IMR-90 (cell line): ENCODE results near the gene OR52B4. TPM values are rescaled to one million over a fixed set of nuclear protein-coding genes. Genes with fewer than 3 reads are reported as not detected.

Experiments used
- ATAC-seq: fragments of 200-7000 bp; cut with Tn5 transposase; 2 replicates; pipeline ENCODE4 v1.9.1; 2020; ENCODE audit warnings: low read depth, mild to moderate bottlenecking, moderate library complexity
- BruUV-seq: library from RNA; stranded (reverse); fragments of 400-500 nt; replicated peaks from 2 replicates; lab custom pipeline; 2021; lab: Mats Ljungman, UMichigan
- CTCF ChIA-PET: fragments of 300-600 bp; formaldehyde crosslinking; extraction: SDS; loops from one replicate; lab custom pipeline; 2021; ENCODE audit warnings: antibody characterized with exemption; lab: Yijun Ruan, JAX
- POLR2A ChIA-PET: fragments of 300-600 bp; sonication (Branson Sonifier 250); formaldehyde crosslinking; loops from one replicate; lab custom pipeline; 2022; ENCODE audit warnings: antibody characterized with exemption; ENCODE audit not compliant: unreplicated experiment; lab: Charles Lee
- DNase-seq: peaks from one replicate; pipeline ENCODE4 v3.0.0; 2013
- H2AFZ ChIP-seq: replicated peaks from 2 replicates; pipeline ENCODE3; 2013; ENCODE audit warnings: low read length, mild to moderate bottlenecking; ENCODE audit not compliant: poor library complexity
- H2AK5ac ChIP-seq: 2 replicates; pipeline ENCODE4 v1.6.1; 2013; ENCODE audit warnings: low read depth, low read length, inconsistent platforms
- H2AK9ac ChIP-seq: replicated peaks from 2 replicates; pipeline ENCODE3; 2013; ENCODE audit warnings: mild to moderate bottlenecking, low read depth, low read length, moderate library complexity; ENCODE audit not compliant: poor library complexity
- H2BK120ac ChIP-seq: 2 replicates; pipeline ENCODE4 v1.6.1; 2013; ENCODE audit warnings: low read depth, low read length, inconsistent platforms
- H2BK15ac ChIP-seq: 3 replicates; pipeline ENCODE4 v1.6.1; 2013; ENCODE audit warnings: low read depth, low read length, inconsistent platforms
- H2BK20ac ChIP-seq: 2 replicates; pipeline ENCODE4 v1.6.1; 2013; ENCODE audit warnings: low read depth, mild to moderate bottlenecking, inconsistent platforms, low read length, moderate library complexity
- H2BK5ac ChIP-seq: 2 replicates; pipeline ENCODE4 v1.6.1; 2013; ENCODE audit warnings: mild to moderate bottlenecking, low read depth, low read length, inconsistent platforms; ENCODE audit not compliant: poor library complexity, severe bottlenecking
- H3K14ac ChIP-seq: replicated peaks from 2 replicates; pipeline ENCODE4 v1.6.1; 2013; ENCODE audit warnings: low read depth, low read length, inconsistent platforms
- H3K18ac ChIP-seq: 2 replicates; pipeline ENCODE4 v1.6.1; 2013; ENCODE audit warnings: low read depth, low read length, control low read depth
- H3K23ac ChIP-seq: 2 replicates; pipeline ENCODE4 v1.6.1; 2013; ENCODE audit warnings: low read depth, low read length, inconsistent platforms
- H3K27ac ChIP-seq: 2 replicates; pipeline ENCODE4 v1.5.1; 2013; ENCODE audit warnings: mild to moderate bottlenecking, control low read depth, low read length; ENCODE audit not compliant: insufficient read depth
- H3K27me3 ChIP-seq: 2 replicates; pipeline ENCODE4 v1.6.1; 2013; ENCODE audit warnings: low read length; ENCODE audit not compliant: control insufficient read depth, insufficient read depth
- H3K36me3 ChIP-seq: 2 replicates; pipeline ENCODE4 v1.6.1; 2013; ENCODE audit warnings: low read length, mixed read lengths; ENCODE audit not compliant: control insufficient read depth, insufficient read depth
- H3K4ac ChIP-seq: 2 replicates; pipeline ENCODE4 v1.6.1; 2013; ENCODE audit warnings: low read depth, low read length, inconsistent platforms
- H3K4me1 ChIP-seq: 2 replicates; pipeline ENCODE4 v1.6.1; 2013; ENCODE audit warnings: low read length, mixed read lengths; ENCODE audit not compliant: control insufficient read depth, insufficient read depth
- H3K4me2 ChIP-seq: 2 replicates; pipeline ENCODE4 v1.6.1; 2013; ENCODE audit warnings: low read depth, mild to moderate bottlenecking, control low read depth, low read length, moderate library complexity
- H3K4me3 ChIP-seq: 2 replicates; pipeline ENCODE4 v1.5.1; 2013; ENCODE audit warnings: low read depth, mild to moderate bottlenecking, control low read depth, low read length, moderate library complexity; ENCODE audit not compliant: insufficient read depth
- H3K56ac ChIP-seq: 2 replicates; pipeline ENCODE4 v1.6.1; 2013; ENCODE audit warnings: low read length, inconsistent platforms; ENCODE audit not compliant: insufficient read depth; ENCODE audit errors: extremely low read depth
- H3K79me1 ChIP-seq, 2 experiments: 2 replicates each; pipeline ENCODE4 v1.6.1; 2013; ENCODE audit warnings: low read length in 2 of 2, inconsistent platforms in 1 of 2, low read depth in 1 of 2
- H3K9ac ChIP-seq: 2 replicates; pipeline ENCODE4 v1.6.1; 2013; ENCODE audit warnings: low read depth, low read length, control low read depth
- H3K9me1 ChIP-seq: 2 replicates; pipeline ENCODE4 v1.6.1; 2013; ENCODE audit warnings: low read length, inconsistent platforms; ENCODE audit not compliant: insufficient read depth
- H3K9me3 ChIP-seq: 2 replicates; pipeline ENCODE4 v1.6.1; 2013; ENCODE audit warnings: low read length; ENCODE audit not compliant: control insufficient read depth, insufficient read depth
- H4K20me1 ChIP-seq: 2 replicates; pipeline ENCODE4 v1.6.1; 2013; ENCODE audit warnings: low read length, inconsistent platforms; ENCODE audit not compliant: insufficient read depth
- H4K5ac ChIP-seq: 2 replicates; pipeline ENCODE4 v1.6.1; 2013; ENCODE audit warnings: mild to moderate bottlenecking, low read depth, low read length, control low read depth
- H4K8ac ChIP-seq, 2 experiments: 2 replicates each; pipeline ENCODE4 v1.6.1; 2013; ENCODE audit warnings: low read depth in 2 of 2, low read length in 2 of 2, control low read depth in 1 of 2, inconsistent platforms in 1 of 2
- H4K91ac ChIP-seq: 2 replicates; pipeline ENCODE4 v1.6.1; 2013; ENCODE audit warnings: low read depth, low read length, inconsistent platforms; ENCODE audit not compliant: insufficient read depth
- CEBPB ChIP-seq: IDR thresholded peaks from 2 replicates; pipeline ENCODE4 v1.6.1; 2012; ENCODE audit warnings: low read depth, low read length, improper control_type of control experiment
- FOS ChIP-seq: fragments of 150-350 bp; IDR thresholded peaks from 2 replicates; pipeline ENCODE4 v1.6.1; 2016; ENCODE audit warnings: low read depth, low read length
- MAFK ChIP-seq: IDR thresholded peaks from 2 replicates; pipeline ENCODE4 v1.6.1; 2012; ENCODE audit warnings: low read depth, low read length, improper control_type of control experiment
- MXI1 ChIP-seq: IDR thresholded peaks from 2 replicates; pipeline ENCODE4 v1.6.1; 2012; ENCODE audit warnings: low read depth, mild to moderate bottlenecking, low read length, moderate library complexity, borderline replicate concordance
- NFE2L2 ChIP-seq: fragments of 150-350 bp; IDR thresholded peaks from 2 replicates; pipeline ENCODE4 v1.6.1; 2016; ENCODE audit warnings: low read depth, mild to moderate bottlenecking, low read length
- POLR2A ChIP-seq: IDR thresholded peaks from 2 replicates; pipeline ENCODE4 v1.6.1; 2012; ENCODE audit warnings: mild to moderate bottlenecking, low read depth, low read length
- RAD21 ChIP-seq: IDR thresholded peaks from 2 replicates; pipeline ENCODE4 v1.6.1; 2012; ENCODE audit warnings: low read length, improper control_type of control experiment
- RCOR1 ChIP-seq: IDR thresholded peaks from 2 replicates; pipeline ENCODE4 v1.6.1; 2012; ENCODE audit warnings: mild to moderate bottlenecking, low read length, improper control_type of control experiment; ENCODE audit not compliant: insufficient replicate concordance
- SMC3 ChIP-seq: fragments of 150-350 bp; IDR thresholded peaks from 2 replicates; pipeline ENCODE4 v1.6.1; 2016; ENCODE audit warnings: low read depth, mild to moderate bottlenecking, antibody characterized with exemption, low read length, moderate library complexity
- WGBS, 2 experiments: methylation state at CpG; one replicate each; pipeline versions ENCODE4 v1.1.5 to v1.1.7; 2013; ENCODE audit warnings: missing lambda C conversion rate in 2 of 2; ENCODE audit not compliant: insufficient read length in 1 of 2; ENCODE audit errors: extremely low coverage in 2 of 2; 5-methylcytosine and 5-hydroxymethylcytosine counted together
- dilution Hi-C: fragments of 300-500 bp; cut with HindIII; formaldehyde crosslinking; loops from one replicate; pipeline ENCODE4 v1.14.3; 2018; ENCODE audit warnings: low sequenced_read_pairs; ENCODE audit not compliant: unreplicated experiment
- in situ Hi-C: fragments of 300-500 bp; cut with MboI; formaldehyde crosslinking; loops from 3 replicates; pipeline ENCODE4 v1.14.3; 2019; ENCODE audit warnings: low sequenced_read_pairs, inconsistent platforms, mixed read lengths
- intact Hi-C: fragments of 100-400 bp; cut with micrococcal nuclease; formaldehyde crosslinking; loops from 2 replicates; pipeline ENCODE4 v1.10.0; 2022
- polyA plus RNA-seq, 3 experiments: library from polyadenylated mRNA; depleted of rRNA; stranded (reverse); fragments of >200 nt; gene quantifications; 2 replicates each; pipeline ENCODE4 v1.2.3, GENCODE V29; 2012; ENCODE audit warnings: low replicate concordance in 1 of 3
- total RNA-seq: library from RNA; depleted of rRNA; stranded (reverse); fragments of >200 nt; gene quantifications from 2 replicates; pipeline ENCODE4 v1.2.3, GENCODE V29; 2012

The OR52B4 gene
- total and polyA plus RNA-seq, 2 of the 4 experiments (the other 2 are of a cell fraction): not detected

DNA sequence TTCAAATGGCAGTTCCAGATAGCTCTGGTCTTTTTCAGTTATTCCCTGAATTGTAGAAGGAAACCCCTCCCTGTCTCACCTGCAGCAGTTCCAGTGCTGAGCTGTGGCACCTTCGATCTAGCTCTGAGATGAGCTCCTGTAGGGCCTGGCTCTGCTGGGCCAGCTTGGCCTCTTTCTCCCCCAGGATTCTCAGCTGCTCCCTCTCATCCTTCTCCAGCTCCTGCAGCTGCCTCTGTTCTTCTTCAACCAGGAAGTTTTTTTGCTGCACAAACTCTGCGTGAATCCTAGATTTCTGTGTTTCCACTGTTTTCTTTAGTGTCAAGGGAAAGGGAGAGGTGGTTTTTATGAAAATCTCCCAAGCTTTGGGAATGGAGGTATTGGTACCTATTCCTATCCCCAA, 20.0 kb upstream of the OR52B4 start:
- Histone ChIP-seq H4K20me1 (no peaks in the 10 kb centered on the region), H2AFZ (no peak overlapping the region), H3K9me3 (no peaks in the 10 kb centered on the region), H3K79me1 (peaks cover 4 to 6% of the 10 kb centered on the region in 2 experiments; a peak in 3 of 4 replicates), H2BK15ac (no peak overlapping the region), H3K4me2 (no peak overlapping the region), H4K91ac (no peak overlapping the region), H2AK5ac (no peak overlapping the region), H3K56ac (no peak overlapping the region), H2AK9ac (no peak overlapping the region), H3K14ac (no peak overlapping the region), H4K8ac (no peak overlapping the region), H2BK5ac (no peak overlapping the region), H2BK20ac (no peak overlapping the region), H3K4ac (no peak overlapping the region), H3K27me3 (no peaks in the 10 kb centered on the region), H3K36me3 (peaks cover 28% of the 10 kb centered on the region), H3K9ac (no peak overlapping the region), H4K5ac (no peak overlapping the region), H3K23ac (no peak overlapping the region), H3K4me1 (no peaks in the 10 kb centered on the region), H3K27ac (no peak overlapping the region), H3K4me3 (no peak overlapping the region), H3K18ac (no peak overlapping the region), H3K9me1 (peaks cover 3% of the 10 kb centered on the region; the same call in 1 of the 2 replicates), H2BK120ac (no peak overlapping the region)
- TF ChIP-seq RAD21: no peak
- no peak for TF ChIP-seq RCOR1
- TF ChIP-seq MXI1: no peak
- no peak for TF ChIP-seq FOS
- TF ChIP-seq NFE2L2: no peak
- no peak for TF ChIP-seq POLR2A
- no peak for TF ChIP-seq MAFK
- no peak for TF ChIP-seq CEBPB
- TF ChIP-seq SMC3: no peak
- DNase-seq (no peak), ATAC-seq (no peak)
- 100% methylated on average over 1 of the region's 2 CpGs; no CpG with 5 or more reads in 1 of the 2 experiments for WGBS, 2 experiments
- dilution Hi-C loops (no loop called here), in situ Hi-C loops (no loop called here), intact Hi-C loops (no loop called here)
- ChIA-PET CTCF (no interaction called here), POLR2A (no interaction called here)
- no TSS peak for BruUV-seq
